BE2C (cell line): ENCODE results near the gene PAMR1.

Source experiments
- DNase-seq: peaks from one replicate; pipeline ENCODE4 v3.0.0-alpha.2; 2020
- H3K27me3 ChIP-seq: fragments of 250-450 bp; sonication (Bioruptor Pico); 2 replicates; pipeline ENCODE4 v1.5.1; 2020; ENCODE audit warnings: mild to moderate bottlenecking
- H3K36me3 ChIP-seq: fragments of 250-450 bp; sonication (Bioruptor Pico); 2 replicates; pipeline ENCODE4 v1.5.1; 2020; ENCODE audit warnings: mild to moderate bottlenecking
- H3K4me1 ChIP-seq: fragments of 250-450 bp; sonication (Bioruptor Pico); 2 replicates; pipeline ENCODE4 v1.5.1; 2020
- H3K4me3 ChIP-seq: 2 replicates; pipeline ENCODE4 v1.5.1; 2011; ENCODE audit warnings: low read depth, low read length
- H3K9me3 ChIP-seq: fragments of 250-450 bp; sonication (Bioruptor Pico); 2 replicates; pipeline ENCODE4 v1.5.1; 2020
- TF ChIP-seq, protein P1 (sequence below): IDR thresholded peaks from 2 replicates; pipeline ENCODE4 v1.5.1; 2012; ENCODE audit warnings: mild to moderate bottlenecking, low read depth, low read length

Gene PAMR1

DNA sequence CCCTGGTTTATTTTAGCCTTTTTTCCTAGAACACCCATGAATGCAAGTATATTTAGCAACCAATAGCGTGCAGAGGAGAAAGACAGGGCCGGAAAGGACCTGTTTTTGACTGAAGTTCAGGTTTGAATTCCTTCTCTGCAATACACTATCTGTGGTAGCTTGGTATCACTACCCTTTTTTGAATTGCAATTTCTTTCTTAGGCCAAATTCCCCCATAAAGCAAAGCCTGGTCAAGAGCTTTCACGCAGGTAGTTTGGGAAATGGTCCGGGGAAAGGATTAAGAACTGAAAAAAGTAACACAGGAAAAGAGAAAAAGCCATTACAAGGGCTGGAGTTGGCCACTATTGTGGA lies 38.8 kb upstream of the PAMR1 start:
- TF ChIP-seq, protein P1, sequence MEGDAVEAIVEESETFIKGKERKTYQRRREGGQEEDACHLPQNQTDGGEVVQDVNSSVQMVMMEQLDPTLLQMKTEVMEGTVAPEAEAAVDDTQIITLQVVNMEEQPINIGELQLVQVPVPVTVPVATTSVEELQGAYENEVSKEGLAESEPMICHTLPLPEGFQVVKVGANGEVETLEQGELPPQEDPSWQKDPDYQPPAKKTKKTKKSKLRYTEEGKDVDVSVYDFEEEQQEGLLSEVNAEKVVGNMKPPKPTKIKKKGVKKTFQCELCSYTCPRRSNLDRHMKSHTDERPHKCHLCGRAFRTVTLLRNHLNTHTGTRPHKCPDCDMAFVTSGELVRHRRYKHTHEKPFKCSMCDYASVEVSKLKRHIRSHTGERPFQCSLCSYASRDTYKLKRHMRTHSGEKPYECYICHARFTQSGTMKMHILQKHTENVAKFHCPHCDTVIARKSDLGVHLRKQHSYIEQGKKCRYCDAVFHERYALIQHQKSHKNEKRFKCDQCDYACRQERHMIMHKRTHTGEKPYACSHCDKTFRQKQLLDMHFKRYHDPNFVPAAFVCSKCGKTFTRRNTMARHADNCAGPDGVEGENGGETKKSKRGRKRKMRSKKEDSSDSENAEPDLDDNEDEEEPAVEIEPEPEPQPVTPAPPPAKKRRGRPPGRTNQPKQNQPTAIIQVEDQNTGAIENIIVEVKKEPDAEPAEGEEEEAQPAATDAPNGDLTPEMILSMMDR, result no peak
- Histone ChIP-seq H3K4me3 (no peak overlapping the region), H3K4me1 (no peaks in the 10 kb centered on the region), H3K27me3 (no peaks in the 10 kb centered on the region), H3K9me3 (no peaks in the 10 kb centered on the region), H3K36me3 (no peaks in the 10 kb centered on the region)
- DNase-seq, result no peak

DNA sequence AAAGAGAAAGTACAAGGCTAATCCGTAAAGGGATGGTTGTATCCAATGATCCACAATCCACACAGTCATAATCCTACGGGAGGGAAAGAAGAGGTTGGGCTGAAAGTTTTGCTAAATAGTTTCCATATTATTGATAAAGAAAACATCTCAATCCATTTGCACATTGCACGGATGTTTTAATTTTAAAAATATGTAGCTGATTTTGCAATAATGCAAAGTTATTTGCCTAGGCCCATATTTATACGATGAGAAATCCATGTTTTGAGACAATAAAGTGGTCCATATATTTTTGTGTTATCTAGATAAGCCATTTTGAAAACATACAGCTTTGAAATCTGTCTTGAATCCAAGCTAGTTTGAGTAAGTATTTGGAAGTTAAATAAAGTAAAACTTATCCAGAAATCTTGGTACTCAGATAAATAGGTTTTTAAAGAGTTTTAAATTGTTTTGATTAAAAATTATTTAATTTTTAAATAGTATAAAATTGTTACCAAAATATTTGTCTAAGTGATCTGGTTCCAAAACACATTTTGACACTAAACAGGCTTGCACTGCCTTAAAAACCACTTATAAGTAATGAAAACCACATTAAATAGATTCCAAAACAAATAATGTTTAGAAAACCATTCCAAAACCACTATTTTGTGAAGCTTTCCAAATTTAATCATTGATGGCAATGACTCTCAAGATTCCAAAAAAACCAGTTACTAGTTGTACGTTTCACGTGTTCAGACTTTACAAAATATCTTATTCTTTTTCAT lies 38.2 kb upstream of the PAMR1 start:
- Histone ChIP-seq H3K4me1 (no peaks in the 10 kb centered on the region), H3K36me3 (no peaks in the 10 kb centered on the region), H3K9me3 (no peaks in the 10 kb centered on the region), H3K4me3 (no peak overlapping the region), H3K27me3 (no peaks in the 10 kb centered on the region)
- TF ChIP-seq, protein P1, result no peak
- DNase-seq, result no peak

DNA sequence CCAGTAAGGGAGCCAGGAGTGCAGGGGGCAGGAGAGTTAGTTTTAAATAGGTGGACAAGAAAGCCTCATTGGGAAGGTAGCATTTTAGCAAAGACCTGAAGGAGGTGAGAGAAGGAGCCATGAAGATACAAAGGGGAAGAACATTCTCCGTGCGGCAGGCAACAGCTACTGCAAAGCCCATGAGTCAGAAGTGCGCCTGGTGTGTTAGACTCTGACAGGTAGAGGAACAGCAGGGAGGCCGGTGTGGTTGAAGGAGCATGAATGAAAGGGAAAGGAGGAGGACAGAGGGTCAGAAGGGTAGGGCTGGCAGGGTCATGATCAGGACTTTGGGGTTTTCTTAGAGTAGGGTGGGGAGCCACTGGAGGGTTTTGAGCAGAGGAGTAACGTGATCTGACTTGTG lies 34.5 kb upstream of the PAMR1 start:
- Histone ChIP-seq H3K4me3 (no peak overlapping the region), H3K36me3 (no peaks in the 10 kb centered on the region), H3K4me1 (no peaks in the 10 kb centered on the region), H3K9me3 (no peaks in the 10 kb centered on the region), H3K27me3 (no peaks in the 10 kb centered on the region)
- TF ChIP-seq, protein P1, result no peak
- DNase-seq, result no peak

DNA sequence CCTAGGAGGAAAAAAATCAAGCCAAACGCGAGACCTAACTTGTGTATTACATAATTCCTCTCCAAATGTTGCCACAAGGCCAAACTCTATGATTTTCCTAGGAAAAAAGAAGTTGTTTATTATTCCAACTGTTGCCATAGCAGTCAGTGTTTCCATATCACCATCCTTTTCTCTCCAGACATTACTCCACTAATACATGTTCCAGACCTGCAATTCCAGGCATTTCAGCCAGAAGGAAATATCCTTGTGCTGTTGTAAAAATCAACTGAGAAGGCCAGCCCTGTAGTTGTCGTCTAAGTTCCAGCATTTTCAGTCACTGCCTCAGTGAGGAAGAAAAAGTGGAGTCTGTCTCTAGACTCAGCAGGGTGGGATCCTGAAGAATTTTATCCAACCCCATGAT lies 33.1 kb upstream of the PAMR1 start:
- Histone ChIP-seq H3K36me3 (no peaks in the 10 kb centered on the region), H3K4me1 (no peaks in the 10 kb centered on the region), H3K4me3 (no peak overlapping the region), H3K9me3 (no peaks in the 10 kb centered on the region), H3K27me3 (no peaks in the 10 kb centered on the region)
- no peak for DNase-seq
- TF ChIP-seq, protein P1, result no peak

DNA sequence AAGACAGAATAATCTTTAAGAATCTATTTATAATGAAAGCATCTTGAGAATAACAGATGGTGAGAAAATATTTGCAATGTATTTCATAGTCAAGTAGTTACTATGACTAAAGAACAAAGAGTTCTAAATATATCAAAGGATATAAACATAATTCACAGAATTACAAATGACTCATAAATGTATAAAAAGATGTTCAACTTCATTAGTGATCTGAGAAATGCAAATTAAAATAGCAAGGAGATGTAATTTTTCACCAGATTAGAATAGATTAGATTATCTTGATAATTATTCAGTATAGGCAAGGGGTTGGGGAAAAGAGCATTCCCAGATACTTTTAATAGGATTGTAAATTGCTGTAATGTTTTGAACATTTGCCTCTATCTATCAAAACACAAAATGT lies 30.1 kb upstream of the PAMR1 start:
- TF ChIP-seq, protein P1, result no peak
- no peaks in the 10 kb centered on the region for H3K27me3 ChIP-seq
- H3K4me1 ChIP-seq, result no peaks in the 10 kb centered on the region
- DNase-seq, result no peak
- no peaks in the 10 kb centered on the region for H3K36me3 ChIP-seq
- H3K9me3 ChIP-seq, result no peaks in the 10 kb centered on the region
- H3K4me3 ChIP-seq, result no peak overlapping the region

DNA sequence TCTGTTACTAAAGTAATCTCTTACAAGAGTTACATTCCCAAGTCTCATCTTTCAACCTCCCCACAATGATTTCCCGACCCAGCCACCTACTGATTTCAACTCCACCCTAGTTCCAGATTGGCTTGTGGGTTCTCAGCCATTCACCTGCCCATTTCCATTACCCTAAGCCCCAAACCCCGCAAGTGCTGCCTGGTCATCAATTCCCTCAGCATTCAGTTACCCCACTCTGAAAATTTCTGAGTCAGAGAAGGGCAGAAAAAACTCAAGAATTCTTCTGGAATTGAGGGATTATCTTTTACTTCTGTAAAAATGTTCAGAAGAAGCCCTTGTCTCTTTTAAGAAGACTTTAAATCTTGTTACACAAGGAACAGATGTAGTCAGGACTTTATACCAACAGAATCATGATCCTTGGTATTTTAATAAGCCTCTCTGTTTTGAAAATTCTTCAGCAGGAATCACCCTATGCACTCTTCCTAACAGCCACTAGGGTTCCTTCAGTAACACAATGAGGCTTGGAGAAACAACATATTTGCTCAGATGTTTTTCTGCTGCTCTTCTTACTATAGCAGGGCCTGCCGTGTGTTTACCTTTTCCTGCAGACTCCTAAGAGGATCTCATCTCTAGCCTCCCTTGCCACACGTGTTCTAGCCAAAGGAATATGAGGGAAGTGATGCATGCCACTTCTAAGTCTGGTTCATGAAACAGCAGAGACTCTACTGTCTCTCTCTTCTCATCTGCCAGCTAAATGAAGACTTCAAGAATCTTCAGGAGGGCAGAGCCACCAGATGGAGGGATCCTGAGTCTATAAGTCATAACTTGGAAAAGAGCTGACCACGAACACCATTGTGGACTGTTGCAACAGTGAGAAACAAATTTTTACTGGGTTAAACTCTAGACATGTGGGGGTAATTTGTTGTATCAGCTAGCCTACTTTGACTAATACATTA lies 29.3 kb upstream of the PAMR1 start:
- Histone ChIP-seq H3K4me1 (no peaks in the 10 kb centered on the region), H3K9me3 (no peaks in the 10 kb centered on the region), H3K27me3 (no peaks in the 10 kb centered on the region), H3K36me3 (no peaks in the 10 kb centered on the region), H3K4me3 (no peak overlapping the region)
- no peak for DNase-seq
- TF ChIP-seq, protein P1, result no peak; the same call in 1 of the 2 replicates
